HCT116 (cell line): ENCODE results near the gene PGC. TPM values are rescaled to one million over a fixed set of nuclear protein-coding genes. Genes with fewer than 3 reads are reported as not detected.
A peak's percentile ranks its signal among the peaks of the same experiment; 100 is the strongest.

Experiments used
- ATAC-seq: fragments of 200-7000 bp; cut with Tn5 transposase; 2 replicates; pipeline ENCODE4 v1.9.1; 2020; ENCODE audit warnings: mild to moderate bottlenecking, moderate library complexity
- BruUV-seq: library from RNA; stranded (reverse); fragments of 400-500 nt; replicated peaks from 2 replicates; lab custom pipeline; 2021; lab: Mats Ljungman, UMichigan
- CTCF ChIA-PET: fragments of 300-600 bp; sonication (Branson Sonifier 250); formaldehyde crosslinking; loops from one replicate; lab custom pipeline; 2021; ENCODE audit warnings: antibody characterized with exemption; lab: Charles Lee
- POLR2A ChIA-PET: fragments of 300-600, 350-600 bp; sonication (Branson Sonifier 250); formaldehyde crosslinking; loops from one replicate; lab custom pipeline; 2021; ENCODE audit warnings: antibody characterized with exemption; lab: Charles Lee
- RAD21 ChIA-PET, 2 experiments: fragments of 300-600 bp; sonication (Branson Sonifier 250); formaldehyde crosslinking; loops; one replicate each; lab custom pipeline; 2023; ENCODE audit warnings: low total read pairs in 2 of 2; ENCODE audit not compliant: uncharacterized antibody in 2 of 2, unreplicated experiment in 2 of 2, low non-redundant PET in 1 of 2; lab: Charles Lee
- DNase-seq: peaks from one replicate; pipeline ENCODE4 v3.0.0-alpha.2; 2010; ENCODE audit warnings: low read depth, low spot score
- H2AFZ ChIP-seq: fragments of 200-600 bp; shearing (Covaris generic), sonication (generic); 2 replicates; pipeline ENCODE4 v1.6.1; 2017; ENCODE audit warnings: low read depth, mixed run types, mixed read lengths, antibody characterized with exemption, low read length; ENCODE audit not compliant: poor library complexity, severe bottlenecking
- H3K27ac ChIP-seq: 2 replicates; pipeline ENCODE4 v1.5.1; 2012; ENCODE audit warnings: low read depth, low read length
- H3K27me3 ChIP-seq: fragments of 200-600 bp; sonication (generic); 2 replicates; pipeline ENCODE4 v1.6.1; 2016; ENCODE audit warnings: mixed run types, low read length, mixed read lengths; ENCODE audit not compliant: insufficient read depth
- H3K36me3 ChIP-seq, 2 experiments: fragments of 200-500 bp in 1 of 2; fragments of 200-600 bp in 1 of 2; sonication (Bioruptor generic) in 1 of 2; sonication (generic) in 1 of 2; 2 replicates each; pipeline versions ENCODE4 v1.5.1 to v1.6.1; 2014 to 2016; ENCODE audit warnings: low read length in 2 of 2, inconsistent platforms in 1 of 2, mixed read lengths in 1 of 2, mixed run types in 1 of 2; ENCODE audit not compliant: insufficient read depth in 2 of 2, control insufficient read depth in 1 of 2
- H3K4me1 ChIP-seq, 2 experiments: fragments of 200-600 bp in 1 of 2; sonication (generic) in 1 of 2; 2 replicates each; pipeline versions ENCODE4 v1.5.1 to v1.6.1; 2012 to 2017; ENCODE audit warnings: low read length in 2 of 2, inconsistent platforms in 1 of 2, mild to moderate bottlenecking in 1 of 2, mixed read lengths in 1 of 2, mixed run types in 1 of 2, moderate library complexity in 1 of 2; ENCODE audit not compliant: insufficient read depth in 2 of 2, control insufficient read depth in 1 of 2
- H3K4me2 ChIP-seq: fragments of 200-600 bp; sonication (generic); 2 replicates; pipeline ENCODE4 v1.6.1; 2017; ENCODE audit warnings: mixed run types, low read length, mixed read lengths
- H3K4me3 ChIP-seq, 2 experiments: fragments of 200-600 bp in 1 of 2; sonication (generic) in 1 of 2; replicated peaks in 1 of 2; 2 replicates each; pipeline ENCODE4 v1.5.1; 2011 to 2016; ENCODE audit warnings: low read length in 2 of 2, control low read depth in 1 of 2, low read depth in 1 of 2, mild to moderate bottlenecking in 1 of 2, mixed read lengths in 1 of 2, mixed run types in 1 of 2
- H3K79me2 ChIP-seq: fragments of 200-600 bp; sonication (generic); 2 replicates; pipeline ENCODE4 v1.6.1; 2017; ENCODE audit warnings: mild to moderate bottlenecking, mixed run types, low read length, moderate library complexity, mixed read lengths; ENCODE audit not compliant: insufficient read depth
- H3K9ac ChIP-seq: fragments of 200-600 bp; sonication (generic); 2 replicates; pipeline ENCODE4 v1.6.1; 2016; ENCODE audit warnings: low read length, mixed read lengths
- H3K9me2 ChIP-seq: fragments of 200-600 bp; sonication (generic), shearing (Covaris generic); 2 replicates; pipeline ENCODE4 v1.6.1; 2017; ENCODE audit warnings: mixed run types, mild to moderate bottlenecking, moderate library complexity; ENCODE audit not compliant: insufficient read depth
- H3K9me3 ChIP-seq, 2 experiments: fragments of 200-500 bp in 1 of 2; fragments of 200-600 bp in 1 of 2; sonication (Bioruptor generic) in 1 of 2; sonication (generic) in 1 of 2; 2 replicates each; pipeline ENCODE4 v1.6.1; 2014 to 2017; ENCODE audit warnings: low read length in 2 of 2, mixed read lengths in 2 of 2, inconsistent platforms in 1 of 2, low read depth in 1 of 2, mild to moderate bottlenecking in 1 of 2, mixed run types in 1 of 2, moderate library complexity in 1 of 2; ENCODE audit not compliant: control insufficient read depth in 1 of 2, insufficient read depth in 1 of 2
- H4K20me1 ChIP-seq: fragments of 200-600 bp; sonication (generic), shearing (Covaris generic); 2 replicates; pipeline ENCODE4 v1.6.1; 2017; ENCODE audit warnings: mixed run types, mild to moderate bottlenecking, moderate library complexity; ENCODE audit not compliant: insufficient read depth
- CEBPB ChIP-seq: IDR thresholded peaks from 2 replicates; pipeline ENCODE4 v1.6.1; 2012; ENCODE audit warnings: low read depth
- EZH2 ChIP-seq: fragments of 200-600 bp; sonication (generic); IDR thresholded peaks from 2 replicates; pipeline ENCODE4 v1.6.1; 2017; ENCODE audit warnings: antibody characterized with exemption, mixed run types
- EZH2phosphoT487 ChIP-seq: fragments of 200-600 bp; IDR thresholded peaks from 2 replicates; pipeline ENCODE4 v1.6.1; 2018; ENCODE audit warnings: antibody characterized with exemption, borderline replicate concordance
- FOSL1 ChIP-seq: IDR thresholded peaks from 2 replicates; pipeline ENCODE4 v1.6.1; 2012; ENCODE audit warnings: low read depth
- JUND ChIP-seq: IDR thresholded peaks from 2 replicates; pipeline ENCODE4 v1.6.1; 2012
- POLR2A ChIP-seq: IDR thresholded peaks from 2 replicates; pipeline ENCODE4 v1.7.0; 2011; ENCODE audit warnings: borderline replicate concordance; ENCODE audit not compliant: insufficient read depth, insufficient read length; ENCODE audit errors: extremely low read depth
- POLR2AphosphoS5 ChIP-seq: IDR thresholded peaks from 2 replicates; pipeline ENCODE4 v1.6.1; 2011; ENCODE audit warnings: mild to moderate bottlenecking, low read depth, low read length, moderate library complexity
- REST ChIP-seq: IDR thresholded peaks from 2 replicates; pipeline ENCODE4 v1.6.1; 2012; ENCODE audit warnings: low read depth
- SIN3A ChIP-seq: IDR thresholded peaks from 2 replicates; pipeline ENCODE4 v1.6.1; 2012; ENCODE audit warnings: low read depth
- SP1 ChIP-seq: IDR thresholded peaks from 2 replicates; pipeline ENCODE4 v1.6.1; 2012; ENCODE audit warnings: low read depth
- ZFX ChIP-seq: fragments of 450-650 bp; IDR thresholded peaks from 2 replicates; pipeline ENCODE4 v1.6.1; 2017
- ZNF274 ChIP-seq: fragments of 200-500 bp; sonication (Bioruptor generic); IDR thresholded peaks from 2 replicates; pipeline ENCODE4 v1.6.1; 2014; ENCODE audit warnings: mild to moderate bottlenecking, low read depth, low read length, inconsistent platforms
- intact Hi-C: fragments of 100-400 bp; cut with micrococcal nuclease; formaldehyde crosslinking; loops from 2 replicates; pipeline ENCODE4 v1.10.0; 2022
- total RNA-seq: library from RNA; stranded (reverse); gene quantifications from one replicate; pipeline ENCODE4 v1.2.1, GENCODE V29; 2021; ENCODE audit not compliant: unreplicated experiment
- TF ChIP-seq, protein P1 (sequence below): IDR thresholded peaks from 2 replicates; pipeline ENCODE4 v1.6.1; 2012
- TF ChIP-seq, protein P2 (sequence below): IDR thresholded peaks from 2 replicates; pipeline ENCODE4 v1.6.1; 2011; ENCODE audit warnings: mild to moderate bottlenecking, low read length, moderate library complexity; ENCODE audit not compliant: insufficient replicate concordance; ENCODE audit errors: extremely low read depth

Gene PGC
- total RNA-seq, 1 experiment from 2014 or later = 1.2 TPM

- TF ChIP-seq REST (no peak), JUND (no peak)
- TF ChIP-seq, all 23 proteins: peak for 0
Observed at GRCh38 chr6:41715795-41716515, 31.2 kb downstream of the PGC start (continued).

- intact Hi-C loops = no loop called here
- no peaks in the 10 kb centered on the region for H4K20me1 ChIP-seq
- no peak overlapping the region for H3K4me3 ChIP-seq
- H3K36me3 ChIP-seq = no peaks in the 10 kb centered on the region
- H3K4me1 ChIP-seq = peaks cover 41 to 47% of the 10 kb centered on the region in 2 experiments
- RAD21 ChIA-PET = no interaction called here
- H3K27ac ChIP-seq = peak overlapping the region; percentile 91
- BruUV-seq = no TSS peak
- POLR2A ChIA-PET = no interaction called here
- no peaks in the 10 kb centered on the region for H3K79me2 ChIP-seq
- H3K9me2 ChIP-seq = no peaks in the 10 kb centered on the region
- no peak for ATAC-seq
- H2AFZ ChIP-seq = no peak overlapping the region
- DNase-seq = no peak
- H3K9me3 ChIP-seq = no peaks in the 10 kb centered on the region
- H3K4me2 ChIP-seq = peak overlapping the region; percentile 86; the same call in 1 of the 2 replicates
- no peaks in the 10 kb centered on the region for H3K27me3 ChIP-seq
- H3K9ac ChIP-seq = no peak overlapping the region
- CTCF ChIA-PET = interaction anchor here (2.5 kb wide), 1 partner anchor 20 kb away, joined by 17 read pairs; no protein-coding TSS in a partner anchor
- no peak for TF ChIP-seq SP1
- no peak for TF ChIP-seq POLR2A
- no peak for TF ChIP-seq ZNF274
- TF ChIP-seq EZH2phosphoT487 = no peak
- TF ChIP-seq SIN3A = no peak
- TF ChIP-seq FOSL1 = no peak
- TF ChIP-seq, protein P1, sequence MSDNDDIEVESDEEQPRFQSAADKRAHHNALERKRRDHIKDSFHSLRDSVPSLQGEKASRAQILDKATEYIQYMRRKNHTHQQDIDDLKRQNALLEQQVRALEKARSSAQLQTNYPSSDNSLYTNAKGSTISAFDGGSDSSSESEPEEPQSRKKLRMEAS = no peak
- TF ChIP-seq POLR2AphosphoS5 = no peak
- no peak for TF ChIP-seq CEBPB
- TF ChIP-seq REST = no peak
- no peak for TF ChIP-seq JUND
- no peak for TF ChIP-seq EZH2
- TF ChIP-seq, protein P2, sequence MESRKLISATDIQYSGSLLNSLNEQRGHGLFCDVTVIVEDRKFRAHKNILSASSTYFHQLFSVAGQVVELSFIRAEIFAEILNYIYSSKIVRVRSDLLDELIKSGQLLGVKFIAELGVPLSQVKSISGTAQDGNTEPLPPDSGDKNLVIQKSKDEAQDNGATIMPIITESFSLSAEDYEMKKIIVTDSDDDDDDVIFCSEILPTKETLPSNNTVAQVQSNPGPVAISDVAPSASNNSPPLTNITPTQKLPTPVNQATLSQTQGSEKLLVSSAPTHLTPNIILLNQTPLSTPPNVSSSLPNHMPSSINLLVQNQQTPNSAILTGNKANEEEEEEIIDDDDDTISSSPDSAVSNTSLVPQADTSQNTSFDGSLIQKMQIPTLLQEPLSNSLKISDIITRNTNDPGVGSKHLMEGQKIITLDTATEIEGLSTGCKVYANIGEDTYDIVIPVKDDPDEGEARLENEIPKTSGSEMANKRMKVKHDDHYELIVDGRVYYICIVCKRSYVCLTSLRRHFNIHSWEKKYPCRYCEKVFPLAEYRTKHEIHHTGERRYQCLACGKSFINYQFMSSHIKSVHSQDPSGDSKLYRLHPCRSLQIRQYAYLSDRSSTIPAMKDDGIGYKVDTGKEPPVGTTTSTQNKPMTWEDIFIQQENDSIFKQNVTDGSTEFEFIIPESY = no peak
- no peak for TF ChIP-seq ZFX
Observed at GRCh38 chr6:41714556-41715273, 32.5 kb downstream of the PGC start.
